Gastroesophageal sphincter (tissue), 3 donors: ENCODE results near the gene KCNK18.

Experiments used
- CTCF ChIP-seq, 4 experiments: fragments of 200-600 bp in 2 of 4; fragments of 450-650 bp in 2 of 4; sonication (generic) in 1 of 4; IDR thresholded peaks; one replicate each; pipeline ENCODE4 v1.5.1; 2017 to 2019; ENCODE audit warnings: antibody characterized with exemption in 4 of 4, mild to moderate bottlenecking in 2 of 4, moderate library complexity in 2 of 4
- EP300 ChIP-seq: sonication (generic); formaldehyde crosslinking; IDR thresholded peaks from one replicate; pipeline ENCODE4 v1.6.1; 2017; ENCODE audit warnings: antibody characterized with exemption, mild to moderate bottlenecking
- POLR2A ChIP-seq, 2 donors: fragments of 450-650 bp; IDR thresholded peaks; one replicate each; pipeline ENCODE4 v1.6.1; 2017; ENCODE audit warnings: antibody characterized with exemption in 2 of 2, mild to moderate bottlenecking in 2 of 2, moderate library complexity in 1 of 2
- POLR2AphosphoS5 ChIP-seq: sonication (generic); formaldehyde crosslinking; IDR thresholded peaks from one replicate; pipeline ENCODE4 v1.6.1; 2017; ENCODE audit warnings: antibody characterized with exemption

- TF ChIP-seq POLR2A (IDR thresholded peaks at IDR 0.05): no peak
- TF ChIP-seq CTCF (IDR thresholded peaks at IDR 0.05): no peak
- no peak for TF ChIP-seq EP300
- no peak for TF ChIP-seq POLR2AphosphoS5
These were observed 45.2 kb downstream of the KCNK18 start for GRCh38 chr10:117242463-117242832.
